NAMALWA (cell line): ENCODE data around the gene TAOK3.

Source experiments
- DNase-seq: peaks from one replicate; pipeline ENCODE4 v3.0.0-alpha.2; 2015; ENCODE audit warnings: low spot score

Gene TAOK3

GRCh38 chr12:118337194-118337838, 35.4 kb downstream of the TAOK3 start:
- DNase-seq: no peak

DNA sequence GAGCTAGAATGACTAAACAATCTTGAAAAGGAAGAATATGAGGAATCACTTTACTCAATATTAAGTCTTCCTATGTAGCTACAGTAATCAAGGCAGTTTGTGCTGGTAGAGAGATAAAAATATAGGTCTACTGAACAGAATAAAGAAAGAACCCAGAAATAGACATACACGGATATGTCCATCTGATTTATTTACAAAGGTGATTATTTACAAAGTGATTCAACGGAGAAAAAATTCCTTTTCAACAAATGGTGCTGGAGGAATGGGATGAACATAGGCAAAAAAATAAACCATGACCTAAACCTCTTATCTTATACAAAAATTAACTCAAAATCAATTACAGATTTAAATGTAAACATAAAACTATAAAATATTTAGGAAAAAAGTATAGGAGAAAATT, 36.6 kb downstream of the TAOK3 start:
- DNase-seq: no peak

DNA sequence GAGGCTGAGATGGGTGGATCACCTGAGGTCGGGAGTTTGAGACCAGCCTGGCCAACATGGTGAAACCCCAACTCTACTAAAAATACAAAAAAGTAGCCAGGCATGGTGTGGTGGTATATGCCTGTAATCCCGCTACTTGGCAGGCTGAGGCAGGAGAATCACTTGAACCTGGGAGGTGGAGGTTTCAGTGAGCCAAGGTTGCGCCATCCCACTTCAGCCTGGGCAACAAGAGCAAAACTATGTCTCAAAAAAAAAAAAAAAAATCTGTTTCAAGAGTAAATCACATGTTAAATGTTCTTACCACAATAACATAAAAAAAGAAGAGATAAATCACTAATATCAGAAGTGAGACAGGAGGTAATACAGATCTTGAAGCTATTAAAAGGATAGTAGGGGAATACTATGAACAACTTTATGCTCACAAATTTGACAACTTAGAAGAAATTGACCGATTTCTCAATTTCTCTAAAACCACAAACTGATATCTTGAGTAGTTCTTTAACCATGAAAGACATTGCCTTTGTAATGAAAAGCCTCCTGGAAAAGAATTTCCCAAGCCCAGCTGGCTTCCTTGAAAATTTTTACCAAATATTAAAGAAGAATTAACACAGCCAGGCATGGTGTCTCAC, 37.7 kb downstream of the TAOK3 start:
- no peak for DNase-seq

- no peak for DNase-seq
These were observed 38.5 kb downstream of the TAOK3 start for GRCh38 chr12:118334241-118334640.

GRCh38 chr12:118332511-118332910, 40.2 kb downstream of the TAOK3 start:
- DNase-seq: no peak

- DNase-seq: peak; percentile 81
These were observed 42.2 kb downstream of the TAOK3 start for GRCh38 chr12:118330421-118331018.

DNA sequence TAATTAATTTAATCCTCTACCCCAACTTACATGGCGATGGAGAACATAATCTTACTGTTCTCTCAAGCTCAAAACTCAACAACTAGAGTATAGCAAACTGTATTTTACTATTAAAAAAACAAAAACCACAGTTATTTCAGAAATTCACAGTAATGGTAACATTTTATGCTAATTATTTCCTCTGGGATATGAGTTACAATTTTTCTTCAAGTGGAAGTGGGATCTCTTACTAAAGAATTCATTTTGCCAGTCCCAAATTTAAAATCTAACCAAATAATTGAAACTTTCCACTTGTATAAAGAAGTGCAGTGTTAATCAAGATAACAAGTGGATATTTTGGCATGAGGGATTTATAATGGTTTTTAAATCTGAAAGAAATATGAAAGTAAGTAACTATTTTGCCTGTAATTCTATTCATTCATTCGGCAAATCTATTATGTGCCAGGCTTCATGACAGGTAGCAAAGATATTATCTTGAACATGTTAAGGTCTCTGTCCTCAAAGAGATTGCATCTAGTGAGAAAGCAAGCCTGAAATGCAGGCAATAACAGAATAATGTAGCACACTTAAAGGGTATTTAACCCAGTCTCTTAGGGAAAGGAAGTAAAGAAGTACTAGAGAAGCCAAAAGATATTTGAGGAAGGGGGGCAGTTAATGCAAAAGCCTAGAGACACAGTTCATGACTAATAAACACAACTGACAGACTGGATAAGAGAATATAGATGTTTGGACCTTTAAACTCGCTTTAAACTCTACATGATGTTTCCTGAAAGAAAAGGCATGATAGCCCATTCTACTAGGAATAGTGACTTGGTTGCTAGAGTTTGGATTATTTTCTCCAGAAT, 44.0 kb downstream of the TAOK3 start:
- no peak for DNase-seq

DNA sequence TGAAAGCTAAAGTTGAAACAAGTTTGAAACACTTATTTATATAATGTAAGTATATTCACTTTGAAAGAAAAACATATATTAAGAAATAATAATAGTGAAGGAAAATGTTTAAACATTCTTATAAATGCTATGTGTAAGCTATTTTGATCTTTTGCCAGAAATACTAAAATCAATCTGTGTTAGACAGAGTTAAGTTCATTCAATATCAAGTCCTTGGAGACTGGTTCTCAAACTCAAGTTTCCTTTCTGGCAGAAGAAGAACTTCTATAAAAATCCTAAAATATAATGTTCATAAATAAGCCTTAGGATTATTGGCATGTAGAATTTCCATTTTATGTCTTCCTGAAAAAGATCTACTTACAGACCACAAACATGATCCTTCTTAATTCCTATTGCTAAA, 45.3 kb downstream of the TAOK3 start:
- DNase-seq: no peak

DNA sequence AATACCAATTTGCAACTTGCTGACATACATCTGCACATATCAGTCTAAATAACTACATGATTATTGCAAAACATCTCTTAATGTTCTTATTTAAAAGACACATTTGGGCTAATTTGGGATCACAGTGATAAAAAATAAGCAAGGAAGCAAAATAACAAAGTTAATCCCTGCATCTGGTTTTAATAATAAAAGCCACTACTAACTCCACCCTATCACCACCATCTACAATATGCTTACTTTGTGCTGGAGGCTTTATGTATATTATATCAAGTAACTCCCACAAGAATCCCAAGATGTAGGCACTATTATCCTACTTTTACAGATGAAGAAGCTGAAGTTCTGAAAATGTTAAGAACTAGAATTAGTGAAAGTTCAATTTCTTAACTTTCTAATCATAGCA, 45.7 kb downstream of the TAOK3 start:
- DNase-seq: no peak

- DNase-seq: no peak
These were observed 47.6 kb downstream of the TAOK3 start for GRCh38 chr12:118325081-118325480.

- no peak for DNase-seq
These were observed 53.1 kb downstream of the TAOK3 start for GRCh38 chr12:118319627-118320026.

DNA sequence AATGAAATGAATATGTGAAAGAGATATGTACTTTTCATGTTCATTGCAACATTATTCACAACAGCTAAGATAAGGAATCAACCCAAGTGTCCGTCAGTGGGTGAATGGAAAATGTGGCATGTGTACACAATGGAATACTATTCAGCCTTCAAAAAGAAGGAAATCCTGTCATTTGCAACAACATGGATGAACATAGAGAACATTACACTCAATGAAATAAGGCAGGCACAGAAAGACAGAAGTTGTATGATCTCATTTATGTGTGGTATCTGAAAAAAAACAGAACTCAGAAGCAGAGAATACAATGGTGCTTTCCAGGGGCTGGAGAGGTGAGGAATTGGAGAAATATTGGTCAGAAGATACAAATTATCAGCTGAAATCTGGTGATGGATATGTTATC, 54.0 kb downstream of the TAOK3 start:
- DNase-seq: no peak

DNA sequence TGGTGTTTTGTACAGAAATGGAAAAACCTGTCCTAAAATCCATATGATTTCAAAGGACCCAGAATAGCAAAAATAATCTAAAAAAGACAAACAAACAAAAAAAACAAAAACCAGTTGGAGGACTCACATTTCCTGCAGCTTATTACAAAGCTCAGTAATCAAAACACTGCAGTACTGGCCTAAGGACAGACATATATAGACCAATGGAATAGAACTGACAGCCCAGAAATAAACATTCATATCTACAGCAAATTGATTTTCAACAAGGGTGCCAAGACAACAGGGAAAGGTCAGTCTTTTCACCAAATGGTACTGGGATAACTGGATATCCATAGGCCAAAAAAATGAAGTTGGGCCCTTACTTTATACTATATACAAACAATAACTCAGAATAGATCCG, 55.0 kb downstream of the TAOK3 start:
- no peak for DNase-seq

DNA sequence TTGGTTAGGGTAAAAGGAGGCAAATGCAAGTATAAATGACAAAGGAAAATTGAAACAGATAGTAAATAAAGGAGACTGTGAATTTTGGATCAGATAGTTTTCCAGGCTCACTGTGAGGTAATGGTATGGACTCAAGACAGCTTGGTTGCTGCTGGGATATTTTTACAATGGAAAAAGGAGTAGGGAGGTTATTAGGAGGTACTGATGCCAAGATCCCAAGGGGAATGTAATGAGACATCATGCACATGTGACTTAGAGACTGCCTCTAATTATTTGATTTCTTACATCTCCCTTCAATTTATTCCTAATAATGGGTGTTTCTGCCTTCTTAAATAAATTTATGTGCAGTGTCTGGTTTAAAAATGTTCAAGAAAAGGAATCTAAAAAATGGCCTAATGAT, 56.9 kb downstream of the TAOK3 start:
- no peak for DNase-seq

GRCh38 chr12:118312578-118312977, 60.1 kb downstream of the TAOK3 start:
- no peak for DNase-seq

DNA sequence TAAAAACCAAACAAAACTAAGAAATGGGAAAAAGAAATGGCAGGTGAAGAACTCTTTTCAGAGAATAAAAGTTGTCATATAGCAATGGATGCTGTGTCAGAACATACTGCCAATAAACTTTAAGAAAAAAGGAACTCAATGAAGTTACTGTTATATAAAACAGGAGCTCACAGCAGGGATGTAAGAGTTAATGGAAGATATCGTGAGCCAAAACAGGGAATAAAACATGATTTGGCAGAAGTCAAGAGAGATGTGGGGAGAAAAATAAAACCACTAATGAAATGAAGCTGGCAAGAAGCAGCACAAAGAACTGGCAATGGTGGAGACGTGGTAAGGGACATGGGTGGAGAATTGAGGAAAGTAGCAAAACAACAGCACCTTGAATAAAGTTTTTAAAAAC, 61.0 kb downstream of the TAOK3 start:
- no peak for DNase-seq

GRCh38 chr12:118310320-118310719, 62.4 kb downstream of the TAOK3 start:
- no peak for DNase-seq

- DNase-seq: peak; percentile 61
These were observed 64.7 kb downstream of the TAOK3 start for GRCh38 chr12:118308006-118308405.

GRCh38 chr12:118307069-118307954, 65.4 kb downstream of the TAOK3 start:
- no peak for DNase-seq

- no peak for DNase-seq
These were observed 68.6 kb downstream of the TAOK3 start for GRCh38 chr12:118304093-118304492.

- DNase-seq: no peak
These were observed 70.7 kb downstream of the TAOK3 start for GRCh38 chr12:118302053-118302452.
